ENCODE results near the gene DYNLT4. TPM values are rescaled to one million over a fixed set of nuclear protein-coding genes. Genes with fewer than 3 reads are reported as not detected.

The DYNLT4 gene
- not detected in 2 replicates for total RNA-seq

GRCh38 chr1:44806704-44807363, at the start of gene DYNLT4:
DYNLT4 (minus strand) TSS chr1:44807351; CDS start chr1:44806668, 683 bp downstream.

GRCh38 chr1:44842862-44843655, 35.9 kb upstream of the DYNLT4 start, which contains the start of gene PTCH2:
PTCH2 (minus strand) TSS chr1:44843253; CDS start chr1:44842932, 321 bp downstream.

GRCh38 chr1:44808063-44808937, 1.1 kb upstream of the DYNLT4 start, which contains the start of gene BTBD19:
BTBD19 (plus strand) TSS chr1:44808523; CDS start chr1:44808821, 298 bp downstream.

GRCh38 chr1:44799770-44800584, 7.2 kb downstream of the DYNLT4 start, which contains the start of gene PLK3:
PLK3 (plus strand) TSS chr1:44800377; CDS start chr1:44800464, 87 bp downstream.

GRCh38 chr1:44788120-44788860, 18.9 kb downstream of the DYNLT4 start, which contains the start of gene BEST4:
BEST4 (minus strand) TSS chr1:44788170; CDS start chr1:44787705, 465 bp downstream.

GRCh38 chr1:44775078-44775929, 31.8 kb downstream of the DYNLT4 start, which contains the start of gene RPS8:
RPS8 (plus strand) TSS chr1:44775540; CDS start chr1:44775597, 57 bp downstream.

Other genes with a start within 250 kb of the DYNLT4 start
- 1.8 and 2.9 TPM in 2 replicates for gene TMEM53, start 132.9 kb downstream of the DYNLT4 start, total RNA-seq
- 0.59 and 1.2 TPM in 2 replicates for gene ARMH1, start 132.6 kb downstream of the DYNLT4 start, total RNA-seq
- not detected in 2 replicates for gene RNU5D-1, start 76.2 kb downstream of the DYNLT4 start, total RNA-seq
- gene KIF2C, start 67.5 kb downstream of the DYNLT4 start, total RNA-seq, result 2.1 and 19.1 TPM in 2 replicates
- 927 and 1,770 TPM in 2 replicates for gene RPS8, start 31.8 kb downstream of the DYNLT4 start, total RNA-seq
- under 0.01 TPM in 1 of 2 replicates, not detected in the other for gene BEST4, start 19.2 kb downstream of the DYNLT4 start, total RNA-seq
- gene PLK3, start 7.0 kb downstream of the DYNLT4 start, total RNA-seq, result 27.0 and 52.4 TPM in 2 replicates
- 11.9 and 17.0 TPM in 2 replicates for gene BTBD19, start 1.2 kb upstream of the DYNLT4 start, total RNA-seq
- under 0.01 and 0.05 TPM in 2 replicates for gene PTCH2, start 35.9 kb upstream of the DYNLT4 start, total RNA-seq
- gene EIF2B3, start 179.2 kb upstream of the DYNLT4 start, total RNA-seq, result 30.4 and 34.4 TPM in 2 replicates
- 11.6 and 24.1 TPM in 2 replicates for gene HECTD3, start 204.0 kb upstream of the DYNLT4 start, total RNA-seq
- 73.3 and 96.5 TPM in 2 replicates for gene UROD, start 204.9 kb upstream of the DYNLT4 start, total RNA-seq

Measured in smooth muscle cell of the umbilical artery (primary cell).